ENCODE data around the gene NRIP1. TPM values are rescaled to one million over a fixed set of nuclear protein-coding genes. Genes with fewer than 3 reads are reported as not detected.

The NRIP1 gene
- polyA plus RNA-seq, 1 donor from 2014 or later: 21.7 TPM

DNA sequence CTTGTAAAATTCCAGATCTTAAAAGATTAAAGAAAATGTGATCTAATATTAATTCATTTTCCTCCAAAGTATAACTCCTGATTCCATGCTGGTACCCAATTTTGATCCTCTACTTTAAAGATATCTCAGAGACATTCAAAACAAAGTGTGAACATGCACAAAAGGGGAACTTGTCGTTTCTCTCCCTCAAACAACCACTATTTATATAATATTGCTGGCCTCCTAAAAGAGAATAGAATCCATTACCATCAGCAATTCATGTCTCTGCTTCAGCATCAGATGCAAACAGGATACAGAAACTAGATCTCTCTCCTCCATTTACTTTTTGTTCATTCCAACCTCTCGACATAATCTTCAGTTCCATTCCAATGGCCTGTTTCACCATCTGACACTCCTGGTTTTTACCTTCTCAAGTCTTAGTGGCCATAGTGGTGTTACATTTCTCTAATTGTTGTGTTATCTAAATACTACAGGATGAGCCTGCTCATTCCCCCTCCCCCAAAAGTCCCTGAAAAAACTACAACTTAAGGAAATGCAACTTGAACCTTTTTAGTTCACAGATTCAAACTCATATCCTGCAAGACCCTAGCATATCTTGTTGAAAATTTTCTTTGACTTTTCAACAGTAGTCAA, 4.1 kb downstream of the NRIP1 start:
- H3K4me1 Mint-ChIP-seq: peaks cover 31 to 57% (median 50%) of the 10 kb centered on the region in 3 donors
- peak overlapping the region in 3 of 4 donors; percentile 0 to 90 (median 58) for H3K4me3 Mint-ChIP-seq
- no peaks in the 10 kb centered on the region for H3K36me3 Mint-ChIP-seq
- peak overlapping the region in 1 of 3 donors; percentile 12 for H3K27ac Mint-ChIP-seq
- H3K27me3 Mint-ChIP-seq: peaks cover 4% of the 10 kb centered on the region
- no peaks in the 10 kb centered on the region for H3K9me3 Mint-ChIP-seq

DNA sequence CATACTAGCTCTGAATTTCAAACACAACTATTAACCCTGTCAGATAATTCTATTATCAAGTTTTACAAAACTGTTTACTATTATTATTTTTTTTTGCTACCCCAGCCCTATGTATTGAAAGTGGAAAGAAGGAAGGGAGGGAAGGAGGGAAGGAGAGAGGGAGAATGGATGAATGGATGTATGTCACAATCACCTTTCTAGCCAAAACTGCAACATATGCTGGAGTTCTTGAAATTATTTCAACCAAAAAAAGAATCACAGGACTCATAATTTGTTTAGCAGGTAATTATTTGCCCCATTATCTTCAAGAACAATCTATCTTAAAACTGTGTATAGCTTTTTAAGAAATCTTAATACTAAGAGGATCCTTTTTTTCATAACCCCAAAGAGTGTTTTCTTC, 5.4 kb downstream of the NRIP1 start:
- no peaks in the 10 kb centered on the region for H3K36me3 Mint-ChIP-seq
- peaks cover 37 to 68% (median 60%) of the 10 kb centered on the region in 3 donors for H3K4me1 Mint-ChIP-seq
- no peaks in the 10 kb centered on the region for H3K9me3 Mint-ChIP-seq
- H3K4me3 Mint-ChIP-seq: no peak overlapping the region
- peaks cover 4% of the 10 kb centered on the region for H3K27me3 Mint-ChIP-seq
- H3K27ac Mint-ChIP-seq: no peak overlapping the region

DNA sequence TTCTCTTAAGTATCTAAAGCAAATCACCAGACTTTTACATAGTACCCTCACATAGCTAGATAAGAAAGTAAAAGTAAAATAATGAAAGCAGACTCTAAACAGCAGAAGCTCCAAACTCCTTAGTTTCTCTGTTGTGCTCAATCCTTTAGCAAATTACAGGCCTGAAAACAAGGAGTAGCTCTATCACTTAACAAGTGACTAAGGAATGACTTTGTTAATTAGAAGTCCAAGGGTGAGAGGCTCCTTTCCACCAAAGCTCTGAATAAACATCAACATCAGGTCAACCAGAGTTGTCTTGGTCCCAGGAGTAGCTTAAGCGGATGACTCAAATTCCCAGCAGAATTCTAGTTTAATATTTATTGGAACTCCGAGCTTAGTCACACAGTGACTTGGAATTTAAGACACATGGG, 5.9 kb downstream of the NRIP1 start:
- peaks cover 4% of the 10 kb centered on the region for H3K27me3 Mint-ChIP-seq
- peak overlapping the region in 2 of 4 donors; percentile 37 to 76 for H3K4me3 Mint-ChIP-seq
- no peaks in the 10 kb centered on the region for H3K36me3 Mint-ChIP-seq
- peaks cover 38 to 72% (median 62%) of the 10 kb centered on the region in 3 donors for H3K4me1 Mint-ChIP-seq
- no peaks in the 10 kb centered on the region for H3K9me3 Mint-ChIP-seq
- peak overlapping the region in 1 of 3 donors; percentile 59 for H3K27ac Mint-ChIP-seq

DNA sequence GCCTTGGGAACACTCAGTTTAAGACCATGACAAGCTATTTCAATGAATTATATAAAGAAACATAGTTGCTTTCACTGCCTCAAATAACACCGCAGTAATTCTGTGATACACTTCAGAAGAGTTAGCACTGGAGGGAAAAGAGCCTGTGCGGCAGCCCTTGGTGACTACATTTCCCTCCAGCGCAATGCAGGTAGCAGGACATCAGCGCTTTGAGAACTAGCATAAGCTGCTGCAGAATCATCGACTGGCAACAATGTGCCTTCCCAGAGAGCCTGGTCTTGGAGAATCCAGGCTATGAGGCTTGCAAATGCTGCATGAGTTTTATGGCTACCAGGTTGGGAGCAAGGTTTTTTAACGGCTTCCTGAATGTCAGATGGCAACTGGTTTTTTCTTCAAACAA, 7.5 kb downstream of the NRIP1 start:
- Mint-ChIP-seq H3K4me1 (peaks cover 31 to 64% (median 54%) of the 10 kb centered on the region in 3 donors), H3K9me3 (no peaks in the 10 kb centered on the region), H3K27me3 (no peaks in the 10 kb centered on the region), H3K27ac (peak overlapping the region in 1 of 3 donors; percentile 58), H3K4me3 (peak overlapping the region in 2 of 4 donors; percentile 11 to 34), H3K36me3 (no peaks in the 10 kb centered on the region)

DNA sequence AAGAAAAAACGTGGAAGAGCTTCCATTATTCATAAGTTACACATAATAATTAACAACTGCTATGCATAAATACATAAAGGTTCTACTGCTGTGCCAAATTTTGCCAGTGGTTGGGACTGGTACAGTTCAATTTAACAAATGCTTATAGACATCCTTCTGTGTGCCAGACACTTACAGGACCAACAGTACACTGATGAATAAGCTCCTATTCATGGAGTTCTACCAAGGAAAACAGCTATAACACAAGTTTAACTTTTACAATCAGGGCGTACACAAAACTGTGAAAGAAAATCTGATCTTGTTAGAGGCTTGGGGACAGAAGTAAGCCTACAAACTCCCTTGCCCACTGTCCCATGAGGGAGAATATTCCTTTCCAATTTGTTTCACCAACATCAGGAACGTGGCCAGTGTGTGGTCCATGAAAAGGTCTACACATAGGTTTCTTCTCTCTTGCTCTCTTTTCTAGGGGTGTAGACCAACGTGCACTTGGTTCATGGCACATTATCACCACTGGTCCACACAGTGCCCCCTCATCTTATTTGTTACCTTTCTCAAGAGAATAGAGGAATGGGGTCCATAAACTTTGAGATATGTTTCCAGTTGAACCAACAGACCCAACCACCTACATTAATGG, 10.1 kb downstream of the NRIP1 start:
- peak overlapping the region in 1 of 4 donors; percentile 6 for H3K4me3 Mint-ChIP-seq
- no peak overlapping the region for H3K27ac Mint-ChIP-seq
- H3K27me3 Mint-ChIP-seq: no peaks in the 10 kb centered on the region
- no peaks in the 10 kb centered on the region for H3K36me3 Mint-ChIP-seq
- H3K9me3 Mint-ChIP-seq: no peaks in the 10 kb centered on the region
- peaks cover 41 to 64% (median 58%) of the 10 kb centered on the region in 3 donors for H3K4me1 Mint-ChIP-seq

DNA sequence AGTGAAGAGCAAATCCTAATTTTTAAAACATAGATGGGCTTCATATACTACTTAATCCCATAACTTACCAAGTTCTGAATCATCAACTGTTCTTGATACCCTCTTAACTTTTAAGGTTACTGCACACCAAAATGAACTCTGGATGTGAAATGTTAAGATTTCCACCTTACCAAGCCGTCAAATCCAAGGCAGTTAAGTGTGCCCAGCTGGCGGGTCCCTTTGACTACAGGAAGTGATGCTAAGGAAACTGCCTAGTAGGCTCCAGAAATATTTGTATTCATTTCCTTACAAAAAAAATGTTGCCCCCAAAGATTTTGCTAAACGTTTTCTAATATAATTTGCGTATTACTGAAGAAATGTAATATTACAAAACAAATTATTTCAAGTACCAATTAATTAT, 10.7 kb downstream of the NRIP1 start:
- H3K4me3 Mint-ChIP-seq: peak overlapping the region in 1 of 4 donors; percentile 34

DNA sequence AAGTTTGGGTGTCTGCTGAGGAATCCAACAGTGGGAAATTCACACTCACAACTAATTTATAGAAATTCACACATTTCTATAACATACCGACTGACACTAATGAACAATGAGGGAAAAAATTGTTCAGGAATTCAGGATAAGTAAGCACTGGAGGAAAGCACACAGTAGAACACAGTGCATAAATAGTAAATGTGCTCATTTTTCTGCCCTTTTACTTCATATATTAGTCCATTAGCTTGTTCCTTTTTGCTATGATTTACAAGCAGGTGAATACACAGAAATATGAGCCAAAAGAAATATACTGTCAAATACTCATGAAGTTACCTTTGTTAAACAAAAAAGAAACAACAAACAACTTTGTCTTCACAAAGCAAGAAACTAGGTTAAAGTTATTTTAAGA, 11.3 kb downstream of the NRIP1 start:
- Mint-ChIP-seq H3K27me3 (no peaks in the 10 kb centered on the region), H3K9me3 (no peaks in the 10 kb centered on the region), H3K36me3 (no peaks in the 10 kb centered on the region), H3K4me1 (peaks cover 41 to 58% (median 53%) of the 10 kb centered on the region in 3 donors), H3K4me3 (peak overlapping the region in 1 of 4 donors; percentile 38), H3K27ac (peak overlapping the region in 1 of 3 donors; percentile 29)

More for the DNA sequence above, 10.7 kb downstream of the NRIP1 start:
- Mint-ChIP-seq H3K27ac (no peak overlapping the region), H3K4me1 (peaks cover 44 to 64% (median 56%) of the 10 kb centered on the region in 3 donors), H3K27me3 (no peaks in the 10 kb centered on the region), H3K9me3 (no peaks in the 10 kb centered on the region), H3K36me3 (no peaks in the 10 kb centered on the region)

DNA sequence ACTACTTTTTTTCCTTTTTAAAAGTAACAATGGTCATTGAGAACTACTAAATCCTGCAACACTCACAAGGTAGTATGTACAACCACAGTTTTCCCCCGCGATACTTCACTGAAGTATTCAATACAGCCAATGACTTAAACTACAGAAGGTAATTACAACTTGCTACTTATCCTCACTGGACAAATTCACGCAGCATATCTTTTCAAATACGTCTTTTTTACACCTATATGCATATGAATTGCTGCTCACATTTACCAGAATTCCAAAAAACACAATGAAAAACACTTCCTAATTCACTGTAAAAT, 12.4 kb downstream of the NRIP1 start:
- H3K4me1 Mint-ChIP-seq: peaks cover 40 to 56% (median 53%) of the 10 kb centered on the region in 3 donors
- H3K27me3 Mint-ChIP-seq: no peaks in the 10 kb centered on the region
- H3K27ac Mint-ChIP-seq: peak overlapping the region in 1 of 3 donors; percentile 29
- peak overlapping the region in 3 of 4 donors; percentile 18 to 84 (median 72) for H3K4me3 Mint-ChIP-seq
- no peaks in the 10 kb centered on the region for H3K9me3 Mint-ChIP-seq
- H3K36me3 Mint-ChIP-seq: no peaks in the 10 kb centered on the region

DNA sequence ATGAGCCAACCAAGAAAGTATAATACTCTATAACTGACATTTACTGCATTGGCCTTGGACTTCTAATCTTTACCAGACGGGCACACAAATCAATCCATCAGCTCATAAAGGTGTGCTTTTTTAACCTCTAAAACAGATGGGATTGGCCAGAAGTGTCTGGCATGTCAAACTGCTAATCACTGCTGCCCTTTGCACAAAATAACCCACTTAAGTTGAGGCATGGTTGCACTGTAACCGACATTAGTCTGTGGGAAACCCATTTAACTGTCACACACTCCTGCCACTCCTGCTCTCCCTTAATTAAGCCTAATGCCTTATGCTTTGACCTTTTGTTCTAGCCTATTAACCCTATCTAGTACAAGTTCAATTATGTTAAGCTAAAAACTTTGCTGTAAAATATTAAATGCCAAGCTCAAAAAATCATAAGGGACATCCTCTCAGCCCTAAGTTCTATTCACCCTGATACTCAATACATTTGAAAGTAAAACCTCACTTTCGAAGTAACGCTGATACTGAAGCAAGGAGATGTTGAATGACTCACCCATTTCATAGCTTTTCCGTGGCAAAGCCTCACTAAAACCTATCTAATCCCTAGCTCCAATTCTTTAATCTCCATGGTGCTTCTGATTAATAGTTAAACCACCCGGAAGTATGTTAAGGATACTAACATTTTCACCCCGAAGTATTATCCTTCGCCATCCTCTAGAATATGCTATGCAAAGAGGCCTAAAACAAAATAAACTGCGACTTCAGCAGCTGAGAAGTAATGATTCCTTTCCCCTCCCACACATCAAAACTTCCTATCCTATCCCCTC, 12.9 kb downstream of the NRIP1 start:
- Mint-ChIP-seq H3K9me3 (peaks cover 0 to 2% (median 0%) of the 10 kb centered on the region in 3 donors), H3K36me3 (no peaks in the 10 kb centered on the region), H3K4me1 (peaks cover 36 to 54% (median 50%) of the 10 kb centered on the region in 3 donors), H3K27me3 (no peaks in the 10 kb centered on the region), H3K27ac (peak overlapping the region in 1 of 3 donors; percentile 29), H3K4me3 (peak overlapping the region; percentile 5 to 84 (median 45))

DNA sequence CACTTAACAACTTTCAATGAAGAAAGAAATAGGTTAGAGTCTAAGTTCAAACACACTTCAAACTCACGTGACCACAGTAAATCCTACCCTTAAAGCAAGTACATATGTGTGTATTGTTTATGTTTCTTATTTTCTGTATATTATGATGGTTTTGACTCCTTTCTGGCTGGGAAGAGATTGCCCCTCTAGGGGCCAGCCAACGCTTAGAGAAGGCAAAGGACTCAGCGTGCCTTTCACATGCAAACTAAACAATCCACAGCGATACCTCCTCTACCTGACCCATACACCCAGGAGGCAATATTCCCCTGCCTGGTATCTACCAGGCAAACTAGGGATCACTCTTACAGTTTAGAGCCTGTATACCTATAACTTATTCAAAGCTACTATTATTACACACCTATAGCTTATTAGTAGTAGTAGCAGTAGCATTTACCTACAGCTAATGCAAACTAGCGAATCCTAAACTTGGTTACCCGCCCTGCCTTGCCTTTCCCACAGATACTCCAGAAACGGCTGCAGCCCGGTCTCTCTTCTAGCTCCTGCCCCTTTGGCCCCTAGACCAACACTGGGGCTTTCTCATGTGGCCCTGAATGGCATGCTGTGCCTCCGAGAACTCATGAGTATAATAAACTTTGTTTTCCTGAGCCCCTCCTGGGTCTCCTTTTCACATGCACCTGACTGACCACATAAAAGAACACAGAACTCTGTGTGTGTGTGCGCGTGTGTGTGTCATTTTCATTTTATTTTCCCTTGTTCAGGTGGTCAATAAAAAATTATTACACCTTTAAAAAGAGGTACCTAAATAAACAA, 14.0 kb downstream of the NRIP1 start:
- Mint-ChIP-seq H3K9me3 (peaks cover 0 to 5% (median 0%) of the 10 kb centered on the region in 3 donors), H3K4me1 (peaks cover 34 to 57% (median 54%) of the 10 kb centered on the region in 3 donors), H3K4me3 (peak overlapping the region in 1 of 4 donors; percentile 49), H3K27ac (no peak overlapping the region), H3K36me3 (no peaks in the 10 kb centered on the region), H3K27me3 (no peaks in the 10 kb centered on the region)

DNA sequence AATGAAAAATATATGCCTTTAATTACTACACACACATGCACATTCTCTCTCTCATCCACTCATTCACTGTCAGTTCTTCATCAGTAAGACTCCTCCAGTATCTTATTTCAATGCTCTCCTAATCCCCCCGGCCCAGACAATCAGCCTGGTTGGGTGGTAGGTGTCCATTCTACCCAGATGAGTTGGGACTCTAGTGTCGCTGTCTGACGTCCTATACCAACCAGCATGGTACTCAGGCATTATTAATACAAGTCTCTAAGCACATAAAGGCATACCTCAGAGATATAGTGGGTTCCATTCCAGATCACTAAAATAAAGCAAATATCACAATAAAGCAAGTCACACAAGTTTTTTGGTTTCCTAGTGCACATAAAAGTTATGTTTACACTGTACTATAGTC, 19.8 kb downstream of the NRIP1 start:
- Mint-ChIP-seq H3K9me3 (peaks cover 0 to 12% (median 3%) of the 10 kb centered on the region in 3 donors), H3K4me3 (peak overlapping the region in 1 of 4 donors; percentile 19), H3K27me3 (no peaks in the 10 kb centered on the region), H3K4me1 (peaks cover 5 to 33% (median 31%) of the 10 kb centered on the region in 3 donors), H3K27ac (no peak overlapping the region), H3K36me3 (peaks cover 6% of the 10 kb centered on the region)

DNA sequence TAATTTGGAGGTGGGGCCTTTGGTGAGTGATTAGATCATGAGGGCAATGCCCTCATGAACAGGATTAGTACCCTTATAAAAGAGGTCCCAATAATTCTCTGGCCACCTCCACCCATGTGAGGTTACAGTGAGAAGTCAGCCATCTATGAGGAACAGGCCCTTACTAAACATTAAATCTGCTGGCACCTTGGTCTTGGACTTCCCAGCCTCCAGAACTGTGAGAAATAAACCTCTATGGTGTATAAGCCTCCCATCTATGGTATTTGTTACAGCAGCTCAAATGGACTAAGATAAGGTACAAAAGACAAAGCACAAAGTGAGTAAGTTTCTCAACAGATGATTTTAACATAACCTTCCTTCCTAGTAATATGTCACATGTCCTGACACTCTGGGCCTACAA, 22.3 kb downstream of the NRIP1 start:
- Mint-ChIP-seq H3K4me3 (no peak overlapping the region), H3K27me3 (no peaks in the 10 kb centered on the region), H3K27ac (no peak overlapping the region), H3K36me3 (peaks cover 8% of the 10 kb centered on the region), H3K4me1 (peaks cover 0 to 33% (median 25%) of the 10 kb centered on the region in 3 donors), H3K9me3 (peaks cover 0 to 12% (median 3%) of the 10 kb centered on the region in 3 donors)

DNA sequence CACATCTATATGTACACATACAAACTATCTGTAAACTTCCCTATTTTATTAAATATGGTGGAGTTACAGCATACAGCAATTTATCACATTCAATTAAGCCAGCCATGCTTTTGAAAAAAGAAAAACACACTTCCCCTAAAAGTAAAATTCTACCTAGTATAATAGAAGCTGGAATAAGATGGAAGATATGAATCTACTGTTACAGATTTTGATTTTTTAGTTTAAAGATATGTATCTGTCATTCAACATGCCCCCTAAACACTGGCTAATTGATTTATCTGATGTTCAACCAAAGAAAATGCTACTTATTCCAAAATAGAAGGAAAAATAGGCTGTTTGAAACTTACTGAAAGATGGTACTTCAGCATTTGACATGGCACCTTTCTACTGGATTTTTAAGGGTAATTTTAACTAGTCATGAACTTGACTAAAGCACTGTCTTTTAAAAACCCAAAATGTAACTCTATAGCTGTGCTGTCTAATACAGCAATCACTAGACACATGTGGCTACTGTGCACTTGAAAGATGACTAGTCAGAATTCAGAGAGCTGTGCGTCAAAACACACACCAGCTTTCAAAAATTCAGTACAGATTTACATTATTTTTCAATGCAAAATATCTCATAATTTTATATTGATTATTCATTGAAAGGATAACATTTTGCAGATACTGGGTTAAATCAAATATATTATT, 25.0 kb downstream of the NRIP1 start:
- Mint-ChIP-seq H3K27ac (no peak overlapping the region), H3K27me3 (no peaks in the 10 kb centered on the region), H3K4me3 (no peak overlapping the region), H3K4me1 (peaks cover 0 to 20% (median 18%) of the 10 kb centered on the region in 3 donors), H3K36me3 (peaks cover 6% of the 10 kb centered on the region), H3K9me3 (peaks cover 0 to 7% (median 3%) of the 10 kb centered on the region in 3 donors)

DNA sequence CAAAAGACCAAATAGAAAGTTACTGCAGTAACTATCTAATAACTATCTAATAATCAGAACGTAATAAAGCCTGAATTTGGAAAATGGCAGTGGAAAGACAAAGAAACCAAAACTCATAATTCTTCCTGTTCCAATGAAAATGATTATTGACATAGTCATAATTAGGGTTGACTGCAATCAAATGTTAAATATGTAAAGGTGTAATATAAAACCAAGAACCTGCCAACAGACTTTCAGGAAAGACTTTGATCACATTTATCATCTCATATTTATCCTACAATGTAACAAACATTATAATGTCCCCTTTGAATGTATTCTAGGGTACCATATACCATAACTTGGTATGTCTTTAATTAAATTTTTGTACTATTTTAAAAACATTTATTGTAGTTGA, 26.9 kb downstream of the NRIP1 start:
- H3K9me3 Mint-ChIP-seq: peaks cover 0 to 6% (median 3%) of the 10 kb centered on the region in 3 donors
- peaks cover 5% of the 10 kb centered on the region for H3K36me3 Mint-ChIP-seq
- peaks cover 0 to 17% (median 13%) of the 10 kb centered on the region in 3 donors for H3K4me1 Mint-ChIP-seq
- no peak overlapping the region for H3K4me3 Mint-ChIP-seq
- no peaks in the 10 kb centered on the region for H3K27me3 Mint-ChIP-seq
- H3K27ac Mint-ChIP-seq: no peak overlapping the region

Measured in IgD-negative memory B cell (primary cell).